Right lobe of liver (tissue), 6 donors: ENCODE results near the gene CPXCR1. TPM values are rescaled to one million over a fixed set of nuclear protein-coding genes. Genes with fewer than 3 reads are reported as not detected.
"Not testable (repeated sequence)": the region's sequence is repeated elsewhere in the genome, so short reads cannot be mapped to it uniquely, and the experiment has no call there.

Experiments used
- ATAC-seq, 4 donors: fragments of 200-7000 bp; cut with Tn5 transposase; one replicate each; pipeline ENCODE4 v1.9.1; 2020; ENCODE audit warnings: mild to moderate bottlenecking in 4 of 4, moderate library complexity in 4 of 4
- DNase-seq, 3 donors: peaks; one replicate each; pipeline ENCODE4 v3.0.0-alpha.2; 2020
- H3K27ac ChIP-seq, 3 donors: fragments of 200-600 bp; one replicate each; pipeline ENCODE4 v1.8.0; 2022
- H3K27me3 ChIP-seq, 2 donors: fragments of 200-600 bp; one replicate each; pipeline ENCODE4 v1.8.0; 2022
- H3K36me3 ChIP-seq, 4 donors: fragments of 200-600 bp; sonication (generic) in 1 of 4; one replicate each; pipeline versions ENCODE4 v1.5.1 to v1.8.0; 2017 to 2022; ENCODE audit warnings: control low read depth in 1 of 4
- H3K4me1 ChIP-seq, 4 donors: fragments of 200-600 bp; sonication (generic) in 1 of 4; one replicate each; pipeline versions ENCODE4 v1.5.1 to v1.8.0; 2017 to 2022; ENCODE audit warnings: control low read depth in 1 of 4
- H3K4me3 ChIP-seq, 3 donors: fragments of 200-600 bp; one replicate each; pipeline ENCODE4 v1.8.0; 2022
- H3K9me3 ChIP-seq, 4 donors: fragments of 200-600 bp; sonication (generic) in 1 of 4; one replicate each; pipeline versions ENCODE4 v1.5.1 to v1.8.0; 2017 to 2022; ENCODE audit warnings: control low read depth in 1 of 4
- CTCF ChIP-seq, 4 donors: fragments of 200-600 bp in 3 of 4; fragments of 450-650 bp in 1 of 4; IDR thresholded peaks; one replicate each; pipeline versions ENCODE4 v1.5.1 to v1.8.0; 2016 to 2022; ENCODE audit warnings: antibody characterized with exemption in 4 of 4, mild to moderate bottlenecking in 2 of 4
- POLR2A ChIP-seq: fragments of 450-650 bp; IDR thresholded peaks from one replicate; pipeline ENCODE4 v1.6.1; 2017; ENCODE audit warnings: antibody characterized with exemption, mild to moderate bottlenecking
- WGBS: methylation state at CpG from one replicate; pipeline ENCODE4 v1.1.6; 2018; ENCODE audit warnings: low coverage, low lambda C conversion rate; ENCODE audit not compliant: insufficient coverage; ENCODE audit errors: missing lambda C conversion rate; 5-methylcytosine and 5-hydroxymethylcytosine counted together
- intact Hi-C, 2 donors: fragments of 100-400 bp; cut with DNase I; formaldehyde crosslinking; loops; one replicate each; pipeline versions ENCODE4 v1.11.2 to v1.14.1; 2022
- long read RNA-seq: library from polyadenylated mRNA; unstranded; transcript quantifications from one replicate; pipeline ENCODE4 v2.0.0, GENCODE V29; 2019
- total RNA-seq, 6 experiments: library from RNA; depleted of rRNA in 2 of 6; stranded (reverse); fragments of >200 nt in 2 of 6; fragmentation: NEBNext Ultra II Directional in 3 of 6; extraction: Animal tissue kit (Norgen Biotek cat#: 25700) in 3 of 6; gene quantifications; one replicate each; pipeline versions ENCODE4 v1.1.0 to v1.2.4, GENCODE V29; 2016 to 2023
- donor health status: DM: no; HTN: yes; CAD: no.
- donor health status: DM: no; HTN: no; CAD: no.
- donor health status: DM: no; HTN: no; CAD: no.
- donor health status: DM: no; HTN: yes; CAD: no.
- donor health status: DM: no; HTN: yes; CAD: no.

CPXCR1 gene
- total RNA-seq: not detected
- long read RNA-seq: 0 reads

DNA sequence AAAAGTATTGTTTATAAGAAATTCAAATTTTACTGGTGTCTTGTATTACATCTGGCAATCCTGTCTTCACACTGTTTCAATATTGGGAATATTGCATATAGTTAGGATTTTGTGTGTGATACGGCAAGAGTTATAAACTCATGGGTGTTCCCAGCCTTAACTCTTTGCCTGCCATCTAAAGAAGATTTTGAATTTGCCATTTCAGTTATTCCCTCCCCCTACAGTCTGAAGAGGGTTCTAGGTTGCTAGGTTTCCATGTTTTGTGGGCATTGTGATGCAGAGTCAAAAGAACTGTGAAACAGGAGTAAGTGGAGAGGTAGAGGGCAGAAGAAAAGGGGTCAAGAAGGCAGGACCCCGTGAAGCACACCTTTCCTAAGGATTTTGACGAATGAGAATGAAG lies at the start of gene CPXCR1:
Gene CPXCR1, plus strand, starts transcription at position 301 of the 400 bp plus-strand sequence. CDS start 6,190 bp downstream, outside the sequence.
- Histone ChIP-seq H3K9me3 (no peaks in the 10 kb centered on the region), H3K27me3 (no peaks in the 10 kb centered on the region), H3K27ac (no peak within 1 kb of the TSS), H3K36me3 (no peaks in the 10 kb centered on the region), H3K4me1 (no peaks in the 10 kb centered on the region), H3K4me3 (no peak within 1 kb of the TSS)
- intact Hi-C loops: no loop called here
- DNase-seq: no peak
- no peak for ATAC-seq
- 32% methylated on average over 3 of the region's 3 CpGs for WGBS
- TF ChIP-seq CTCF (IDR thresholded peaks at IDR 0.05) (no peak), POLR2A (no peak)

- Histone ChIP-seq H3K4me1 (no peaks in the 10 kb centered on the region), H3K36me3 (no peaks in the 10 kb centered on the region), H3K27me3 (no peaks in the 10 kb centered on the region), H3K9me3 (no peaks in the 10 kb centered on the region), H3K27ac (no peak overlapping the region), H3K4me3 (no peak overlapping the region)
- WGBS: 54% methylated on average over 4 of the region's 4 CpGs
- intact Hi-C loops: no loop called here
- TF ChIP-seq POLR2A (no peak), CTCF (IDR thresholded peaks at IDR 0.05) (no peak)
- ATAC-seq (no peak), DNase-seq (no peak)
These were observed 11.2 kb upstream of the CPXCR1 start for GRCh38 chrX:88735835-88736234.

DNA sequence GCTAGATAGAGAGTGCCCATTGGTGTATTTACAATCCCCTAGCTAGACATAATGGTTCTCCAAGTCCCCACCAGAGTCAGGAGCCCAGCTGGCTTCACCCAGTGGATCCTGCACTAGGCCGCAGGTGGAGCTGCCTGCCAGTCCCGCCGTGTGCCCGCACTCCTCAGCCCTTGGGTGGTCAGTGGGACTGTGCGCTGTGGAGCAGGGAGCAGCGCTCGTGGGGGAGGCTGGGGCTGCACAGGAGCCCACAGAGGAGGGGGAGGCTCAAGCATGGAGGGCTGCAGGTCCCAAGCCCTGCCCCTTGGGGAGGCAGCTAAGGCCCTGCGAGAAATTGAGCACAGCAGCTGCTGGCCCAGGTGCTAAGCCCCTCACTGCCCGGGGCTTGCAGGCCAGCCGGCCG lies 810 bp upstream of the CPXCR1 start:
- ATAC-seq, H3K27ac ChIP-seq, DNase-seq, H3K4me3 ChIP-seq, H3K27me3 ChIP-seq, H3K4me1 ChIP-seq, H3K9me3 ChIP-seq, H3K36me3 ChIP-seq, intact Hi-C loops: not testable (repeated sequence)
- WGBS: no CpG with 5 or more reads among the region's 11 CpGs

GRCh38 chrX:88752339-88752738 lies 5.3 kb downstream of the CPXCR1 start:
- H3K4me1 ChIP-seq, H3K4me3 ChIP-seq, H3K9me3 ChIP-seq, intact Hi-C loops, H3K36me3 ChIP-seq, H3K27me3 ChIP-seq, ATAC-seq, DNase-seq, H3K27ac ChIP-seq: not testable (repeated sequence)
- WGBS: 80% methylated on average over 5 of the region's 5 CpGs

DNA sequence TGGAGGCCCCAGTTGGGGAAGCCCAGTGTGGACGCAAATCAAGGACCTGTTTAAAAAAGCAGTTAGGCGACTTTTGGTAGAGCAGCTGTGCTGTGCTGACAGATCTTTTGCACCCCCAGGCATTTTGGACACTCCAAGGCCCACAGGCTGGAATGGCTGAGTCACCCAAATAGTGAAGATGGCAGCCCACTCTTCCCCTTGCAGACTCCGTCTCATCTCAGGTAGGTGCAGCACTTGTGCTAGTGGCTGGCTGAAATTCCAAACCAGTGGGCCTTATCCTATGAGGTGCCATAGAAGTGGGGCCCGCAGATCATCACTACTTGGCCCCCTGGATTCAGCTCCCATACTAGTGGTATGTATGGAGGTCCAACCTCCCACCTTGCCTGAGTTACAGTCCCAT lies 42.8 kb downstream of the CPXCR1 start:
- no peaks in the 10 kb centered on the region for H3K36me3 ChIP-seq
- H3K9me3 ChIP-seq: no peaks in the 10 kb centered on the region
- H3K4me1 ChIP-seq: no peaks in the 10 kb centered on the region
- no peak overlapping the region for H3K27ac ChIP-seq
- DNase-seq: no peak
- intact Hi-C loops: no loop called here
- WGBS: no CpG with 5 or more reads among the region's 4 CpGs
- no peak for ATAC-seq
- no peaks in the 10 kb centered on the region for H3K27me3 ChIP-seq
- TF ChIP-seq CTCF (IDR thresholded peaks at IDR 0.05) (no peak), POLR2A (no peak)
- no peak overlapping the region for H3K4me3 ChIP-seq
